Measurements from ENCODE around the gene FBXO10. TPM values are rescaled to one million over a fixed set of nuclear protein-coding genes. Genes with fewer than 3 reads are reported as not detected.

FBXO10 gene
- total RNA-seq, 2 experiments from 2014 or later: 0.81 to 2.3 TPM

DNA sequence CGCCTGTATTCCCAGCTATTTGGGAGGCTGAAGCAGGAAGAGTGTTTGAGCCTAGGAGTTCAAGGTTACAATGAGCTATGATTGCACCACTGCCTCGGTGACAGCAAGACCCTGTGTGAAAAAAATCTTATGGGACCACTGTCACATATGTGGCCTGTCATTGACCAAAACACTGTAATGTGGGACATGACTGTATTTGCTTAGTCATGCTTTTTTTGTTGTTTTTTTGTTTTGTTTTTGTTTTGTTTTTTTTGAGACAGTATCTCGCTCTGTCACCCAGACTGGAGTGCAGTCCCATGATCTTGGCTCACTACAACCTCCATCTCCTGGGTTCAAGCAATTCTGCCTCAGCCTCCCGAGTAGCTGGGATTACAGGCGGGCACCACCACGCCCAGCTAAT lies 76.9 kb downstream of the FBXO10 start:
- H3K36me3 ChIP-seq (ENCODE audit: insufficient read depth, low read length): peaks cover 85% of the 10 kb centered on the region
- H3K27me3 ChIP-seq (ENCODE audit: control insufficient read depth in 1 of 2, insufficient read depth in 2 of 2, low read length in 2 of 2): no peaks in the 10 kb centered on the region
- TF ChIP-seq, protein P1, sequence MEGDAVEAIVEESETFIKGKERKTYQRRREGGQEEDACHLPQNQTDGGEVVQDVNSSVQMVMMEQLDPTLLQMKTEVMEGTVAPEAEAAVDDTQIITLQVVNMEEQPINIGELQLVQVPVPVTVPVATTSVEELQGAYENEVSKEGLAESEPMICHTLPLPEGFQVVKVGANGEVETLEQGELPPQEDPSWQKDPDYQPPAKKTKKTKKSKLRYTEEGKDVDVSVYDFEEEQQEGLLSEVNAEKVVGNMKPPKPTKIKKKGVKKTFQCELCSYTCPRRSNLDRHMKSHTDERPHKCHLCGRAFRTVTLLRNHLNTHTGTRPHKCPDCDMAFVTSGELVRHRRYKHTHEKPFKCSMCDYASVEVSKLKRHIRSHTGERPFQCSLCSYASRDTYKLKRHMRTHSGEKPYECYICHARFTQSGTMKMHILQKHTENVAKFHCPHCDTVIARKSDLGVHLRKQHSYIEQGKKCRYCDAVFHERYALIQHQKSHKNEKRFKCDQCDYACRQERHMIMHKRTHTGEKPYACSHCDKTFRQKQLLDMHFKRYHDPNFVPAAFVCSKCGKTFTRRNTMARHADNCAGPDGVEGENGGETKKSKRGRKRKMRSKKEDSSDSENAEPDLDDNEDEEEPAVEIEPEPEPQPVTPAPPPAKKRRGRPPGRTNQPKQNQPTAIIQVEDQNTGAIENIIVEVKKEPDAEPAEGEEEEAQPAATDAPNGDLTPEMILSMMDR (IDR thresholded peaks at IDR 0.05): no peak
- intact Hi-C loops (cut with DNase I, micrococcal nuclease): no loop called here
- ChIA-PET POLR2A (no interaction called here), CTCF (no interaction called here)
- no peak overlapping the region for H3K4me3 Mint-ChIP-seq
- no peaks in the 10 kb centered on the region for H3K9me3 ChIP-seq (ENCODE audit: control insufficient read depth in 1 of 2, insufficient read depth in 1 of 2, low read length in 2 of 2)
- H3K36me3 Mint-ChIP-seq (ENCODE audit: low read depth): peaks cover 94% of the 10 kb centered on the region
- H3K9me3 Mint-ChIP-seq: no peaks in the 10 kb centered on the region
- DNase-seq (no peak), ATAC-seq (ENCODE audit: poor library complexity) (no peak)
- peaks cover 18% of the 10 kb centered on the region for H3K4me1 ChIP-seq (ENCODE audit: insufficient read depth, low read length)
- no peak overlapping the region for H3K4me3 ChIP-seq (ENCODE audit: low read length)
- H3K27ac Mint-ChIP-seq: no peak overlapping the region
- no peak overlapping the region for H3K27ac ChIP-seq (ENCODE audit: low read depth in 1 of 2, low read length in 2 of 2)
- H3K4me1 Mint-ChIP-seq (ENCODE audit: low read depth): peaks cover 18% of the 10 kb centered on the region
- H3K27me3 Mint-ChIP-seq: no peaks in the 10 kb centered on the region

- no peak overlapping the region for H3K27ac Mint-ChIP-seq
- no peaks in the 10 kb centered on the region for H3K9me3 ChIP-seq (ENCODE audit: control insufficient read depth in 1 of 2, insufficient read depth in 1 of 2, low read length in 2 of 2)
- POLR2A ChIA-PET: no interaction called here
- H3K4me3 Mint-ChIP-seq: no peak overlapping the region
- DNase-seq (no peak), ATAC-seq (ENCODE audit: poor library complexity) (no peak)
- TF ChIP-seq, protein P1 (IDR thresholded peaks at IDR 0.05): no peak
- H3K27me3 Mint-ChIP-seq: no peaks in the 10 kb centered on the region
- peaks cover 11% of the 10 kb centered on the region for H3K4me1 ChIP-seq (ENCODE audit: insufficient read depth, low read length)
- intact Hi-C loops (cut with DNase I, micrococcal nuclease): no loop called here
- no peaks in the 10 kb centered on the region for H3K27me3 ChIP-seq (ENCODE audit: control insufficient read depth in 1 of 2, insufficient read depth in 2 of 2, low read length in 2 of 2)
- CTCF ChIA-PET: no interaction called here
- no peak overlapping the region for H3K4me3 ChIP-seq (ENCODE audit: low read length)
- H3K36me3 Mint-ChIP-seq (ENCODE audit: low read depth): peaks cover 94% of the 10 kb centered on the region
- H3K36me3 ChIP-seq (ENCODE audit: insufficient read depth, low read length): peaks cover 88% of the 10 kb centered on the region
- no peaks in the 10 kb centered on the region for H3K9me3 Mint-ChIP-seq
- H3K27ac ChIP-seq (ENCODE audit: low read depth in 1 of 2, low read length in 2 of 2): no peak overlapping the region
- H3K4me1 Mint-ChIP-seq (ENCODE audit: low read depth): peaks cover 10% of the 10 kb centered on the region
Observed at GRCh38 chr9:37498457-37498856, 77.7 kb downstream of the FBXO10 start.

DNA sequence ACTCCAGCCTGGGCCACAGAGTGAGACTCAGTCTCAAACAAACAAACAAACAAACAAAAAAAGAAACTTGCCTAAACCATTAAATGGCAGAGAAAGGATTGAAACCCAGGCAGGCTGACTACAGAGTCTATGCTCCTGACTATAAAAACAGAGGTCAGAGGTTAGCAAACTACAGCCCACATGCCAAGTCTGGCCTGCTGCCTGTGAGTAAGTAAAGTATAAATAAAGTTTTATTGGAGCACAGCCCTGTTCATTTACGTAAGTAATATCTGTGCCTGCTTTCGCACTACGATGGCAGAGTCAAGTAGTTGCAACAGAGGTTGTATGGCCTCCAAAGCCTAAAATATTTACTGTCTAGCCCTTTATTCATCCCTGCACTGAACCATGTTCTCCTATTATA lies 78.9 kb downstream of the FBXO10 start:
- Mint-ChIP-seq H3K4me3 (no peak overlapping the region), H3K4me1 (ENCODE audit: low read depth) (peaks cover 4% of the 10 kb centered on the region), H3K27ac (no peak overlapping the region), H3K9me3 (no peaks in the 10 kb centered on the region), H3K27me3 (no peaks in the 10 kb centered on the region), H3K36me3 (ENCODE audit: low read depth) (peaks cover 94% of the 10 kb centered on the region)
- intact Hi-C loops (cut with DNase I, micrococcal nuclease): no loop called here
- Histone ChIP-seq H3K9me3 (ENCODE audit: control insufficient read depth in 1 of 2, insufficient read depth in 1 of 2, low read length in 2 of 2) (no peaks in the 10 kb centered on the region), H3K27ac (ENCODE audit: low read depth in 1 of 2, low read length in 2 of 2) (no peak overlapping the region), H3K4me3 (ENCODE audit: low read length) (no peak overlapping the region), H3K4me1 (ENCODE audit: insufficient read depth, low read length) (peaks cover 2% of the 10 kb centered on the region), H3K27me3 (ENCODE audit: control insufficient read depth in 1 of 2, insufficient read depth in 2 of 2, low read length in 2 of 2) (no peaks in the 10 kb centered on the region), H3K36me3 (ENCODE audit: insufficient read depth, low read length) (peaks cover 88% of the 10 kb centered on the region)
- POLR2A ChIA-PET: no interaction called here
- CTCF ChIA-PET: no interaction called here
- TF ChIP-seq, protein P1 (IDR thresholded peaks at IDR 0.05): no peak
- ATAC-seq (ENCODE audit: poor library complexity) (no peak), DNase-seq (no peak)
